GM19328 (cell line): ENCODE measurements around the gene KCNAB1.

Experiments used
- ATAC-seq: cut with Tn5 transposase; IDR thresholded peaks from one replicate; pipeline ENCODE4 v1.9.1; 2021; ENCODE audit warnings: mild to moderate bottlenecking, moderate library complexity; ENCODE audit not compliant: unreplicated experiment

Gene KCNAB1

GRCh38 chr3:156395961-156396710 lies 275.8 kb downstream of the KCNAB1 start:
- no peak for ATAC-seq

GRCh38 chr3:156396851-156397250 lies 276.5 kb downstream of the KCNAB1 start:
- no peak for ATAC-seq

GRCh38 chr3:156397534-156397933 lies 277.2 kb downstream of the KCNAB1 start:
- no peak for ATAC-seq

GRCh38 chr3:156400062-156400461 lies 279.7 kb downstream of the KCNAB1 start:
- no peak for ATAC-seq

- no peak for ATAC-seq
These were observed 280.4 kb downstream of the KCNAB1 start for GRCh38 chr3:156400735-156401134.

- ATAC-seq = no peak
These were observed 283.8 kb downstream of the KCNAB1 start for GRCh38 chr3:156404217-156404616.

- no peak for ATAC-seq
These were observed 286.0 kb downstream of the KCNAB1 start for GRCh38 chr3:156406393-156406792.

GRCh38 chr3:156407617-156408225 lies 287.3 kb downstream of the KCNAB1 start:
- ATAC-seq = no peak

GRCh38 chr3:156409694-156410093 lies 289.3 kb downstream of the KCNAB1 start:
- ATAC-seq = no peak

GRCh38 chr3:156412600-156412999 lies 292.2 kb downstream of the KCNAB1 start:
- no peak for ATAC-seq

GRCh38 chr3:156413293-156413892 lies 293.0 kb downstream of the KCNAB1 start:
- ATAC-seq = no peak

GRCh38 chr3:156416846-156417558 lies 296.6 kb downstream of the KCNAB1 start:
- ATAC-seq = no peak

GRCh38 chr3:156417559-156418132 lies 297.3 kb downstream of the KCNAB1 start:
- no peak for ATAC-seq

- ATAC-seq = no peak
These were observed 298.1 kb downstream of the KCNAB1 start for GRCh38 chr3:156418428-156418827.

- no peak for ATAC-seq
These were observed 301.2 kb downstream of the KCNAB1 start for GRCh38 chr3:156421534-156421933.

- no peak for ATAC-seq
These were observed 304.4 kb downstream of the KCNAB1 start for GRCh38 chr3:156424758-156425157.

GRCh38 chr3:156425651-156426050 lies 305.3 kb downstream of the KCNAB1 start:
- ATAC-seq = no peak

GRCh38 chr3:156429125-156429524 lies 308.7 kb downstream of the KCNAB1 start:
- ATAC-seq = no peak

GRCh38 chr3:156431334-156432124 lies 311.2 kb downstream of the KCNAB1 start:
- ATAC-seq = no peak

- no peak for ATAC-seq
These were observed 312.2 kb downstream of the KCNAB1 start for GRCh38 chr3:156432563-156432962.
